ENCODE measurements around the gene XRN2. TPM values are rescaled to one million over a fixed set of nuclear protein-coding genes. Genes with fewer than 3 reads are reported as not detected.

The XRN2 gene
- total RNA-seq, 1 donor from 2014 or later: 35.6 TPM

DNA sequence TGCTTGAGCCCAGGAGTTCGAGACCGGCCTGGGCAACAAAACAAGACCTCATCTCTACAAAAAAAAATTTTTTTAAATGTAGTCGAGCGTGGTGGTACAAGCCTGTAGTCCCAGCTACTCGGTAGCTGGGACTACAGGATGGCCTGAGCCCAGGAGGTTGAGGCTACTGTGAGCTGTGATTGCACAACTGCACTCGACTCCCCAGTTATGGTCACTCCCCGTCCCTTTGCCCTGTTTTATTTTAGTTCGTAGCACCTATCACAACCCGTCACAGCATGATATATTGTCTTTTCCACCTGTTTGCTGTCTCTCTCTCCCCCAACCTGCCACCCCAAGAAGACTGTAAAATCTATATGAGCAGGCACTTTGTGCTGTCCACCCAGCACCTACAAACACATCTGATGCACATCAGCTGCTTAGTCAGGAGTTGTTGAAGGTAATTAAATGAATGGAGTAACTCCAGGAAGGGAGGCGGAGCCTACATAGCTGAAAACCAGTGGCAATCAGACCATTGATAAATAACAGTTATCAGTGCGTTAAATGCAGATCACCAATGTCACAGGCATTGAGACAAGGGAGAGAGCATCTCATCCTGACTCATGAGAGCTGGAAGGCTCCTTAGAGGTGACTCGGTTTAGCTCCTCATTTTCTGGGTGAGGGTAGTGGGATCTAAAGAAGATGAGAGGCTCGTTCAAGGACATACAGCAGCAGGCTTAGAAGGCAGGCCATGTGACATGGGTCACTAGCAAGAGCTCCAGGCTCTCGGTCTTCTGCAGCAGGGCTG, 14.4 kb upstream of the XRN2 start:
- no peak for ATAC-seq
- DNase-seq: no peak

DNA sequence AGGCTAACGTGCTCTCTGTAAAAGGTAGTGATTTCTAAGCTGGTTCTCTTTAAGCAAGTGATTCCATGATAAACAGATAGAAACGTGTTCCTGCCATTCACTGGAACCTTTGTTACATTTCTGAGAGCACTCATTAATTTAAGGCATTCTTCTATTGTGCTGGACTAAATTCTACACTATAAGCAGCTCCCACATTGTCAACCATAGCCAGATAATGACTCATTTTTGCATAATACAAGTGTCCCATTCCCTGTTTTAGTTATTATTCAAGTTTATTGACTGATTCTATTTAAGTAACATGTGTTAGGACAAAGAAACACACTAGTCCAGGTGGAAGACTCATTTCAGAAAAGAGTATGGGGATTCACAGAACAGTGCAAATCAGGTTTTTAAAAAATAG, 13.5 kb upstream of the XRN2 start:
- no peak for ATAC-seq

More for the DNA sequence above, 14.4 kb upstream of the XRN2 start:
- intact Hi-C loops (cut with micrococcal nuclease): no loop called here

DNA sequence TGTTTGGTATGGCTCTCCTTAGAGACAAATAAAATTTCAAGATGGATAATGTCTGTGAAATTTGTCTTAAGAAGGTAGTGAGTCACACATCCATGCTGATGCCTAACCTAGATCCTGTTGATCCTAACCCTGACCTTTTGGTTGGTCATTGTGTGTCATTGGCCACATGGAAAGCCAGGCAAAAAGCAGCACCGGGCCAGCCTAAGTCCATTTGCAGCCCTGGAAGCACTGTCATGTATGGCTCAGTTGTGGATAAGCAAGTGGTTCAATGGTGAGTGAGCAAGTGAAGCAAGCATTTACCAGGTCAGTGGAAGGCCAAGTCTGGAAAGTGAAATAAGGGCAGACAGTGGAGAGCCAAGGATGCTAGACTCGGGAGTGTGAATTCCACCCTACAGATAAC, 12.1 kb upstream of the XRN2 start:
- intact Hi-C loops (cut with micrococcal nuclease): no loop called here
- ATAC-seq (no peak), DNase-seq (no peak)

More for the DNA sequence above, 13.5 kb upstream of the XRN2 start:
- no peak for DNase-seq
- intact Hi-C loops (cut with micrococcal nuclease): no loop called here

DNA sequence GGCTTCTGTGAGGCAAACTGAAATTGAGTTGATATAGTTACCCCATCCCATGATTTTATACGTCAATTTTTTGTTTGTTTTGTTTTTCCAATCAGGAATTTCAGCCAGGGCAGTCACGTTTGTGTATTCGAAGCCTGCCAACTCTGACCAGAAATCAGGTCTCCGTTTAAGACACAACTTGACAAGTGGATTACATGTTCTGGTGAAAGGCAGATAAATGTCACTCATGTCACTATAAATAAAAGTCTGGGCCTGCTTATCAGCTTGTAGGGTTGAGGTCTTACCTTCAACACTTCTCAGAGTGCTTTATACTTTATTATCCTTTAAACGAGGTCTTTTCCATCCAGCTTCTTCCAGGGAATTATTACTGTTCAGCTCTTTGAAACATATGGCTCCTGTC, 8.4 kb upstream of the XRN2 start:
- peak; percentile 72 for ATAC-seq
- DNase-seq: no peak
- intact Hi-C loops (cut with micrococcal nuclease): no loop called here

DNA sequence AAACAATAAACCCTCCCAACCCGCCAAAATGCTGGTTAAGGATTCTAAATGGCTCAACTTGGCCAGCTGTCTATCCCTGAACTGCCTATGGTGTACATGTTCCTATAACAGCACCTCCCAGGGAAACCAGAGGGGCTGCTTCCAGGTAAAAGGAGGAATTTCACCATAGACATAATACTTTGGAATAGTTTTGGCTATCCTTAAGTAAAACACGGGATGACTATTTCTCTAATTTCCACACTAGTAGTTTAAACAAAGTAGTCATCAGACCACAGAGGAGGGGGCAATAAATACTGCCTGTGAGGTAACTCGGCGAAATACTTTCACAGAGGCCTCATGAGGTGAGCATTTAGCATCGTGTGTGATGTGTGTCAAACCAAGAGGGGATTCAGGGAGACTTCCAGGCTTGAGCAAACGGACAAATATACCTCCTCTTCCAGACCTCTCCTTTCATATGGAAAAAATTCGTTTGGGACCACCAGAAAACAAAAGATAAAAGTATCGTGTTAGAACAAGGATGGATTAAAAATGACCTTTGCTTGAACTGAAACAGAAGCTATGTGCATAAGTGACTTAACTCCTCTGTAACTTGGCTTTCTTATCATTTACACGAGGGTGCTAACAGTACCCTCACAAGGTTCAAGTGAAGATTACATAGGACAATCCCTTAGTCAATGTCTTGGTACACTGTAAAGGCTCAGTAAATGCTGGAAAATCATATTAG, 1.0 kb upstream of the XRN2 start:
- intact Hi-C loops (cut with micrococcal nuclease): no loop called here
- ATAC-seq: no peak
- no peak for DNase-seq

DNA sequence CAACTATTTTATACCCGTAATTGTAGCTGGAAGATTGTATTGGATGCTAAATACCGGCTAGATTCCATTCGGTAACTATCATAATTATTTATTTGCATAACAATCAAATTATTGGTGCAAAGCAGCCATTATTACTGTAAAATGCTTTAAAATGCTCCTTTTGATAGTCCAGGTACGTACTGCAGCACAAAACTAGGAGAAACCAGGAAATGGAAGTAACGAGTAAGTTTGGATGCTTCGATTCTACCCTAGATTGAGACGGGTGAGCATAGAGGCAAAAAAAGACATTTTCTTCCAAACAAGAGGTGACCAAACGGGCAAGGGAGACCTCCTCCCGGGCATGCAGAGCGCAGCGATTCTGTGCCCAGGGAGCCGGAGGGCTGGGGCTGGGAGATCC, 469 bp upstream of the XRN2 start:
- intact Hi-C loops (cut with micrococcal nuclease): no loop called here
- ATAC-seq (peak; percentile 66), DNase-seq (no peak)

DNA sequence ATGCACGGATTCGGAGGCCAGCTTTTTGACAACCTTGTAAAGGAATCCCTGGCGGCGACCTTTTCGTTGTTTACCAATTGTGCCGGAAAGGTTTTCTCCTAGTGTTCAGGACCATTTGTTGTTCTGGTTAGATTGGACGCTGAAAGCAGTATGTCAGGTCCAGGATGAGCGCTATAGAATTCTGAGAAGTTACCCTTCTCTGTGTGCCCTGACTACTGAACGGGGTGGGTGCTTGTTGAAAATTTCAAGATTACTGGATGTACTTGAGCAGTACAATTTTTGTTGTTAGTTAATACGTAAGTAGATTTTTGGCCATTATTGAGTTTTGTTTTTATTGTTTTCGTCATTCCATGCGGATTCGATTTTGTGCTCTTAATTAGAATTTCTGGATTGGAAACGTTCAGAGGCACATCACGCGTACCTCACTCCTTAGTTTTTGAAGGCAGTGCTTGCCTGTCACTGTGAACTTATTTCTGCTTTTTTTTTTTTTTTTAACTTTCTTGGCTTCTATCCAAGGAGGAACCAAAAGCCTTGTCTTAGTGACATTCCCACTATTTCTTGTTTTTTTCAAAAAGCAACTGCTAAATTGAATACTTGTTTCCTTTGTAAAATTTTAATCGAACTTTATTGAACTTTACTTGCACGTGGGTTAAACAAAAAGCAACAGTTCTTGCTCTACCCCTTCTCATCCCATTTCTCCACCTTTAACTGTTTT, 898 bp downstream of the XRN2 start:
- DNase-seq: no peak
- intact Hi-C loops (cut with micrococcal nuclease): no loop called here
- ATAC-seq: peak; percentile 4

DNA sequence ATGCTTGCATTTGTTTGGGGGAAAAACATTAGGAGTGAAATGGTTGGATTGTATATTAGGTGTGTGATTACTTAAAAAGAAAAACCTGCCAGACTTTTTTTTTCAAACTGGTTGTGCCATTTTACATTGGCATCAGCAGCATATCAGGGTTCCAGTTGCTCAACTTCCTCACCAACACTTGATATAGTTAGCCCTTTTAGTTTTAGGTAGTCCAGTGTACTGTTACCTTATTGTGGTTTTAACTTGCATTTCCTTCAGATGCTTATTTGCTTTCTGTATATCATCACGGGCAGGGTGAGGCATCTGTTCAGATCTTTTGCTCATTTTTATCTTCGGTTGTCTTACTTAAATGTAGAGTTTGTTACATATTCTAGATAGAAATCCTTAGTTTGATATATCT, 5.2 kb downstream of the XRN2 start:
- intact Hi-C loops (cut with micrococcal nuclease): no loop called here
- DNase-seq: no peak
- ATAC-seq: no peak

DNA sequence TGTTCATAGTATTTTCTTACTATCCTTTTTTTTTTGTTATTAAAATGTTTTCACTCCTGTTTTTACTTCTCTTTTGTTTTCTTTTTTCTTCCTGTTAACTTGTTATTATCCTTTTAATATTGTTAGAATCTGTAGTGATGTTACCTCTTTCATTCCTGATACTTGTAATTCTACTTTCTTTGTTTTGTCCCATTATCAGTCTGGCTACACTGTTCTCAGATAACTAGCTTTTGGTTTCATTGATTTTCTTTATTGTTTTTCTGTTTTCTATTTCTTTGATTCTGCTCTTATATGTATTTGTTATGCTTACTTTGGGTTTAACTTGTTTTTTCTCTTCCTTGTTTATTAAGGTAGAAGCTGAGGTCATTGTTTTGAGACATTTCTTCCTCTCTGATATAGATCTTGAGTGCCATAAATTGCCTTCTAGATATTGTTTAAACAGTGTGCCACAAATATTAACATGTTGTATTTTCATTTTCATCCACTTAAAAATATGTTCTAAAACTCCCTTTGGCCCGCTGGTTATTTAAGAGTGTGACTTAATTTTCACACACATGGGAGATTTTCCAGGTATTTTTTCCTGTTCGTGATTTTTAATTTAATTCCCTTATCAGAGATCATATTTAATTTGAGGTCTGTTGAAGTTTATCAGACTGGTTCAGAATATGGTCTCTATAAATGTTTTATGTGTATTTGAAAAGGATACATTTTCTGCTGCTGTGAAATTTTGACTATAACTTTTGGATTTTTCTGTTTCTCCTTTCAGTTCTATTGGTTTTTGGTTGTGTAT, 6.7 kb downstream of the XRN2 start:
- ATAC-seq: no peak
- intact Hi-C loops (cut with micrococcal nuclease): no loop called here
- DNase-seq: no peak

DNA sequence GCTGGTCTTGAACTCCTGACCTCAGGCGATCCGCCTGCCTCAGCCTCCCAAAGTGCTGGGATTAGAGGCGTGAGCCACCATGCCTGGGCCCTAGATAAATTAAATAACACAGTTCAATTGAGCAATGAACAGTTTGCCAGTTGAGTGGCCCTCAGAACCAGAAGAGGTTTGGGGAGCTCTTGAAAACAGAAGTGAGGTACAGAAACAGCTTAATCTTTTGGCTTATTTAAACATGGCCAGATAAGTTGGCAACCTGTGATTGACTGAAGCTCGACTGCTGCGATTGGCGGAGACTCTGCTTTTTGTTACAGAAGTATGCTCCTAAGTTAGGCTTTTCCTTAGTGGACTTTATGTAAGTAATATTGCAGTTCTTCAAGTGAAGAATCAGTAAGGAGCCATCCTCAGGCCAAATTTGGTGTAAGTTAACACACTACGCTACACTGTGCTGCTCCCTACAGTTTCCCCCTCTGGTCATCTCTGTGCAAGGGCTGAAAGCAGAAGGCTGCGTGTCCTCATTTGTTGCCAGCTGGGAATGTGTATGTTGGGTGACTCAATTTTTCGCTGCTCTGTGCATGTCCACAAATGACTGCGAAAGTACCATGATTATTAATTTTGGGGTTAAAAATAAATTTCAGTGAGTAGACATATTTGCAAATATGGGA, 9.8 kb downstream of the XRN2 start:
- intact Hi-C loops (cut with micrococcal nuclease): no loop called here

DNA sequence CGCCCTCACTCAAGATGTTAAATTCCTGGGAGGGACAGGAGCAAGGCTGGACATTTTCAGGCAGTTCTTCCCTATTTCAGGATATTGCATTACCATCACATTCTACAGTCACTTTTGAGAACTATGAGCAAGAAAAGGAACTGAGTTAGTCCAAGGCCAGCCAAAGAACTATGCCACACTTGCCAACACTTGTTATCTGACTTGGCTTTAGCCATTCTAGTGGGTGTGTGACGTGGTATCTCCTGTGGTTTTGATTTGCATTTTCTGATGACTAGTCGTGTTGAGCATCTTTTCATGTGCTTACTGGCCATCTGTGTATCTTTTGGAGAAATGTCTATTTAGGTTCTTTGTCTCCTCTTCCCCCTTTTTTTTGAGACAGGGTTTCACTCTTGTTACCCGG, 12.0 kb downstream of the XRN2 start:
- DNase-seq (no peak), ATAC-seq (peak; percentile 50)
- intact Hi-C loops (cut with micrococcal nuclease): no loop called here

More for the DNA sequence above, 9.8 kb downstream of the XRN2 start:
- DNase-seq (no peak), ATAC-seq (no peak)

DNA sequence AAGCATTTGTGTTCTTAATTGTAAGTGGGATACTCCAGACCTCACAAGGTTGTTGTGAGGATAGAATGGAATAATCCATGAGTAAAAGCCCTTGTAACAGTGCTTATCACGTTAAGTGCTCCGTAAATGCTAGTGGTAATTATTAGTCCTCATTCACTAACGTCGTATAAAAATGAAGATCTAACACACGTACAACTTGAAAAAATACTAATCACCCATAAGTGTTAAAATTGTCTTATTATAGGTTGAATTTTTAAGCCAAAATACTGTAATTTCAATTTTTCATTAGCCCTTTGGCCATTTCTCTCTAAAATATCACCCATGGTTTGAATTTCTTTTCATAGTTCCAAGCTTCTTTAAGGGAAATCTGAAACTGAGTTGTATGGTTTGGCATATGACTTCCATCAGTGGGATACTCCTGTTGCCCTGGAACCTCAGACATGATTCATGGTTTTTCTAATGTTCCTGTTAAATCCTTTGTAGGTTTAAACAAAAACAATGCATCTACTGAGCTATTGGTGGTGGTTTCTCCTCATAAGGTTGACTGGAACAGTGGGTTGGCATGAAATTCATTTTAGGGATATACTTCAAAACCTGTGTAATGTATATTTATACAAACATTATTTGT, 19.1 kb downstream of the XRN2 start:
- intact Hi-C loops (cut with micrococcal nuclease): no loop called here
- ATAC-seq: no peak
- DNase-seq: no peak

DNA sequence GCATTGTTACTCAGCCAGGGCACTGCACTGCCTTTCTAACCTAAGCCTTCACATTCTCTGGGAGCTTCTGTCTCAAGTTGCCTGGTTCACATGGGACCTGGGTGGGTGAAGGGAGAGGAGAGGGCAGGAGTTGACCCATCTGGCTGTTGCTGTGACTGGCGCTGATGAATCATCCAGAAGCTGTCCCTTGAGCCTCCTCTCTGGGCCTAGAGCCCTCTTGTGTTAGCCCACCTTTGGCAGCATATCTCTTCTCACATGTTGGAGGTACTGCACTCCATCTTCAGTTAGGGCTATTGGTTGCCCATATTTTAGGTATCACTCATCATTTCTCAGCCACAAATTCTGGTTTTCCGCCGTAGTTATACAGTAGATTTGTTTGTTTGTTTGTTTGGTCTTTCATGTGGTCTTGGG, 19.8 kb downstream of the XRN2 start:
- no peak for ATAC-seq
- intact Hi-C loops (cut with micrococcal nuclease): no loop called here

DNA sequence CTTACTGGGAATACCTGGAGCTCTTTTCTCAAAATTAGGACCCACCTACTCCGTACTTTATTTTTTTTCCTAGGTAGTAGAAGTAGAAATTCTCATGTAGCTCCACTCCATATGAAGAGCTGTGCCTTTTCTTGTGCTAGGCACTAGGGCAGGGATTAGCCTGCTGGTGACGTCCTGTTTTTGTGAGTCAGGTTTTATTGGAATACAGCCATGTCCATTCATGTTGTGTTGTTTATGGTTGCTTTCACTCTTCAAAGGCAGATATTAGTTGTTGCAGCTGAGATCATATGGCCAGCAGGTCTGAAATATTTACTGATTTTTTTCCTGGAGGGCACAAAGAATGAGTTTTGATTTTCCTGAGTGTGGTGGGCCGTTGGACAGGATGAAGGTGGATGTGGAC, 20.5 kb downstream of the XRN2 start:
- ATAC-seq: peak; percentile 58
- intact Hi-C loops (cut with micrococcal nuclease): no loop called here
- no peak for DNase-seq

More for the DNA sequence above, 19.8 kb downstream of the XRN2 start:
- no peak for DNase-seq

DNA sequence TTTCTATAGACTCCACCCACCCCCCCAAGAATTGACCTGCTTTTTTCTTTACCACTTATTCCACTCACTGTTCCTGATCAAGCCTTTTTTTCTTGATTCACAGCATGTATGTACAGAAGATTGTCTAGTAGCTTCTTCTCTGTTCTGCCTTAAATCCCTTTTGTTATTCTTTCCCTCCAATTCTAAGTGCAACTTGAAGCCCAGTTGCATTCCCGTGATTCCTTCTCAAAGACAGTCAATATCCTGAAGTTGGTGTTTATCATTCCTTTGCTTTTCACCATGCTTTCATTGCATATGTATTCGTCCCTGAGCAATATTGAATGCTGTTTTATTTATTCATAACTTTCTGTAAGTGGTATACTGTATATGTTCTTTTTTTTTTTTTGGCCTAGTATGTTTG, 21.0 kb downstream of the XRN2 start:
- DNase-seq (no peak), ATAC-seq (no peak)
- intact Hi-C loops (cut with micrococcal nuclease): no loop called here

DNA sequence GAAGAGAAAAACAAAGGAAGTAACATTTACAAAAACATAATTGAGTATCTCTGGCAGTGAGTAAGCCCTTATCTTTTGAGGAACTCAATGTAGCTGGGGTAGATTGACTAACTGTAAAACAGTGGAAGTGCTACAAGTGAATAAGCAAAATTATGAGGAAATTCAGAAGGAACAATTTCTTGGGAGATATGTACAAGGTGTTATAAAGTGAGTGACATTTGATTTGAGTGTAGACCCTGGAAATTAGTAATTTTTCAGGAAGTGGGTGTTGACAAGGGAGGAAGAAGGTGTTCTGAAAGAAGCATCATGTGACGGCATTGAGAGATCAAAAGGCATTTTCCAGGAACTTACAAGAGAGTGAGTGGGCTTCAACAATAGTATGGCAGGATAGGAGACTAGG, 22.2 kb downstream of the XRN2 start:
- ATAC-seq: no peak

DNA sequence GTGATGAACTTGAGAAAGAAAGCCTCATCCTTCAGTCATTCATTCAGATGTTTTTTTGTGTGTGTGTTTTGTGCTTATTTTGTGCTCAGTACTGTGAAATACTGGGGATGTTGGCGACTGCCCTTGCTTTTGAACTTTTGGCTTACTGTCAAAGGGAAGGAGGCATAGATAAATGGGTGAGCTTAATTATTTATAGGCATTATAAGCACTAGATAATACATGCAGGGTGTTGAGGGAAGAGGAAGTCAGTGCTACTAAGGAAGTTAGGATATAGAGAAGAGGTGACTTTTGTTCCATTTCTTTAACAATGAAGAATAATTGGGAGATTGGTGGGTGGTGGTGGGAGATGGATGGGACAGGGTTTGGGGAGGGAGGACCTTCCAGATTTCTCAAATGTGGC, 23.6 kb downstream of the XRN2 start:
- intact Hi-C loops (cut with micrococcal nuclease): no loop called here
- ATAC-seq (peak; percentile 82), DNase-seq (no peak)

More for the DNA sequence above, 22.2 kb downstream of the XRN2 start:
- intact Hi-C loops (cut with micrococcal nuclease): no loop called here
- no peak for DNase-seq

DNA sequence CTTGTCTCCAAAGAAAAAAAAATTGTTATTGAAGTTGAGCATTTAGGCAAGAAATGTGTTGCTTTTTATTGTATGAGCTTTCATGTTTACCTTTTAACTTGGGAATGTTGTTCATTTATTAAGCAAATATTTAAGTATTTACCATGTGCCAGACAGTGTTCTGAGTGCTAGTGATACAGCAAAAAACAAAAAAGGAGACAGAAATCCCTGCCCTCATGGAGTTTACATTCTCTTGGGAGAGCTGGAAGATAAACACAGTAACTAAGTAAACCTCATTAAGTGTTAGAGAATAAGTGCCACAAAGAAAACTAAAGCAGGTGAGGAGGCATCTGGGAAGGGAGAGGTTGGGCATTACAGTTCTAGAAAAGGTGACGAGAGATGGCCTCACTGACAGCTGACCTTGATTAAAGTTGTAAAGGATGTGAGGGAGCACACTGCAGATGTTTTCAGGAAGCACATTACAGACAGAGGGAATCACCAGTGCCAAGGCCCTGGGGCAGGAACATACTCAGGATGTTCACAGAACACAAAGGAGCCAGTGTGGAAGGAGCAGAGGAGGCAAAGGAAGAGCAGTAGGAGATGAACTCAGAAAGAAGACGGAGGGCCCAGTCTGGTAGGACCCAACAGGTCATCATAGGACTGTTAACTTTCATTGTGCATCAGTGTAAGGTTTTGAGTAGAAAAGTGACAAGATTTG, 33.5 kb downstream of the XRN2 start:
- intact Hi-C loops (cut with micrococcal nuclease): no loop called here
- ATAC-seq (no peak), DNase-seq (no peak)

Measured in left ventricle myocardium superior (tissue), 1 donor.